Stimulated activated CD4-positive, alpha-beta T cell treated with anti-CD3 and anti-CD28 coated beads, Interleukin-1b, Interleukin-23, amount 100 ng/mL, for 1 hour (primary cell): Measurements from ENCODE around the gene DCP2.

Source experiments
- DNase-seq, 2 donors: peaks; one replicate each; pipeline ENCODE4 v3.0.0-alpha.2; 2020; ENCODE audit warnings: low read depth in 2 of 2

The DCP2 gene

GRCh38 chr5:113020461-113021273 lies 44.1 kb downstream of the DCP2 start:
- no peak for DNase-seq

DNA sequence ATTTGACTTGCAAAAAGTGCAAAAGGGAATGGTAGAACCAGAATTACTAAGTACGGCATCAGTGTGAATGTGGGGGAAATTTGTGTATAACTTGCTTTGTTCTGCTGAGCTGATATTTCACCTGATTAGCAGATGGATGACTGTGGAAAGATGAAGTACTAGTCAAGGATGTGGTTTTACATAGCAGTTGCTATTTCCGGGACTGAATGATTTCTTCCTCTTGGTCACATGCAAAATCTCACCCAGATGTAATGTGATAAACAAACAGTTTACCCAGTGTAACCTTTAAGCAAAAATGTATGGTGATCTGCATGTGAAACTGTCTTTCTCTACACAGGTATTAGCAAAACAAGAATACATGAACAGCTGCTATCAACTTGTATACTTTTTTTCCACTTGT lies 46.1 kb downstream of the DCP2 start:
- no peak for DNase-seq

DNA sequence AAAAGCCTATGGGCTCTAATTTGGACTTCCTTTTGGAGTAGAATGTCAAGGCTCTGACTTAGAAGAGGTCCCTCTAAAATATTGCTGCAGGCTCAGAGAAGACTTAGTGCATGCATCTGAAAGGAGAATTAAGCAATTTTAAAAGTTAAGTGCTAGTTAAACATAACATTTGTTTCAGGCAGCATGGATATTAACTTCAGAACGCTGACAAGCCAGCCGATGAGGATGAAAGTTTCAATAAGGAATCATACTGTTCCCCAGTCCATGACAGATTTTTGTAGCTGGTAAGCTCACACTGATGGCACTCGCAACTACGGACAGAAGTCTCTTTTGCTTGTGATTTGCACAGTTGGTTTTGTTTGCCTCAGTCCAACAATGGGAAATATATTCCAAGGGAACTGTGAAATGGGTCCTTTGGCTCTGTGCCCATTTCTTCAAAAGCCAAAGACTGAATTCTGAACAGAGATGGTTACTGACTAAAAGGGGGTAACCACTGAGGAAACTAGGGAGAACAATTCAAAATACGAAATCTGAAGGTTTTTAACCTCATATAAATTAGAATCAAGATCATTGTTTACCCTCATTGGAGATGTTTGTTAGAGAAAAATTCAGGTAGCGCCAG lies 47.6 kb downstream of the DCP2 start:
- DNase-seq = no peak

- DNase-seq = no peak
Observed at GRCh38 chr5:113025596-113025995, 49.0 kb downstream of the DCP2 start.

DNA sequence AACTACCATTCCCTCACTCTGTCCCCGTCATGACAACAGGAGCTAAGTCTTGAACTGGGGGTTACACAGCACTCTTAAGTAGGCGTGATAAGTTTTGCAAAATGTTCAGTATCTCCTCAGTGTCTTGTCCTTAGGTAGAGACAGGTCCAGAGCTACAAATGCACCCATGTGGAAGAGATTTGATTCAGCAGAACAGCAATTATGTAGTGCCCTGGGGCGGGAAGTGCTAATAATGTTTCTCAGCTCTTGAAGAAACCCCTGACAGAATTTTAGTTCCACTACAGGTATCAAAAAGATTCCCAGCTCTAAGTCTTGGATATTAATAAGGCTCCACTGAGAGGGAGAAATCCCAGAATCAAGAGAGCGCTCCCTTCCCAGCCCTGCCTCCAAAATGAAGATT lies 49.6 kb downstream of the DCP2 start:
- no peak for DNase-seq

- DNase-seq = no peak
Observed at GRCh38 chr5:113027015-113027414, 50.4 kb downstream of the DCP2 start.

DNA sequence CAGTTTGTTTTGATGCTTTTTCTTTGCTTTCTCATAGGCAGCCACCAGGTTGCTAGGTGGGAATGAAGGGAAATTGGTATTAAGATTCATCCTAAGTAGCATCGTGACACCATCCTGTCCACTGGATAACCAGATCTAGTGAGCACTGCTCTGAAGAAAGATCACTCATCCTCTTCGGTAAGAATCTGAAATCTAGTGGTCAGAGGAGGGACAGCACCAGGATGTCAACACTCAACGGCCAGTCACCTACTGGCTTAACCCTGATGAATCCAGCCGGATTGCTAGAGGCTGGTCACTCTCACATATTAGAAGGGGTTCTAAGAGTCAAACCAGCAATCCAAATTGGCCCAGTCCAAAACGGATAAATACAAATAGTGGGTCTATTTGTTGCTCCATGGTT lies 50.8 kb downstream of the DCP2 start:
- DNase-seq = no peak

- no peak for DNase-seq
Observed at GRCh38 chr5:113029614-113030013, 53.0 kb downstream of the DCP2 start.

DNA sequence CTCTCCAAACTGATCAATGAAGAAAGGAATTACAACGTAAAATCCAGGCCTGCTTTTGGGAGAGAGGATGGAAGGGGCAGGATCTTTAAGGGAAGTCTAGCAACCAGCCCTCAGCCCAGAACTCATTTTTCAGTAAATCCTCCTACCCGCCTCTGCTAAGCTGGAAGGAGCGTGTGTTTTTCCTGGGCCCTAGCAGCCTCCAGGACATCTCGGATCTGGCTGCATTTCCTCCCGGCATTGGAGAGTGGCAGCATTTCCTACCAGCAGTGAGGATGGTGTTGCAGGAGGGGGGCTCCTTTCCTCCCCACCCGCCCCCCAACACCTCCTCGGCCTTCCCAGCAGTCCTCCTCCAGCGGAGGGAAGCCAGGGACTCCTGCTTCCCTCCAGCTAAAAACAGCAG lies 54.5 kb downstream of the DCP2 start:
- DNase-seq = no peak

DNA sequence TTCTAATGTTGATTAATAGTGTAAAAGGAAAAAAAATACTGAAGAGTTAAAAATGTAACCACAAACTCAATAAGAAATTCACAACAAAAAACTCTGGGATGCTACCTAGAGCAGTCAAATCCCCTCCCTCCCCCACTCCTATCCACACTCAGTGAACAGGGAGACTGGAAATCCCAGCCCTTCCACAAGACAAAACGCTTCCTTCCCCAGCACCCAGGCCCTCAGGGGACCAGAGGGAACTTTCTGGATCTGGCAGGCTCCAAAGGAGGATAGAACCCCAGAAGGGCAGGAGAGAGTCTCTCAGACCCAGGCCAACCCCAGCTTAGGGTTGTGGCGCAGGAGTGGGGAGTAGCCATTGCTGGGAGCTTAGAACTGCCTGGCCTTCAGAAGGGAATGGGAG lies 55.0 kb downstream of the DCP2 start:
- DNase-seq = no peak

- DNase-seq = no peak
Observed at GRCh38 chr5:113034182-113034773, 57.7 kb downstream of the DCP2 start.

DNA sequence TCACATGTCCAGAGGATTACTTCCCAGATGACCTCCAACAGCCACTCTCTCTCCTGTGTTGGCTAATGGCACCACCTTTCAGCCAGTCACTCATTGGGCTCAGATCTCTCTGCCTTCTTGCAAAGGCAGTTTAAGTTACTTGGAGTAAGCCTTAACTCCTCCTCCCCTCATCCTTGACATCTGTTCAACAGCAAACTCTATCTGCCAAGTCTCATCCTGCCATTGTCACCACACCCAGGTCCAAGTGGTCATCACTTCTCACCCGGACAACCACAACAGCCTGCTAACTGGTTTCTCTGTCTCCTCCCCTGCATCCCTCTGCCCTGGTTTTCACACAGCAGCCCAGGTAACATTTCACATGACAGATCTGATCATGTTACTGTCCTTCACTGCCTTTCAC lies 58.5 kb downstream of the DCP2 start:
- DNase-seq = no peak

- no peak for DNase-seq
Observed at GRCh38 chr5:113036321-113036720, 59.7 kb downstream of the DCP2 start.

DNA sequence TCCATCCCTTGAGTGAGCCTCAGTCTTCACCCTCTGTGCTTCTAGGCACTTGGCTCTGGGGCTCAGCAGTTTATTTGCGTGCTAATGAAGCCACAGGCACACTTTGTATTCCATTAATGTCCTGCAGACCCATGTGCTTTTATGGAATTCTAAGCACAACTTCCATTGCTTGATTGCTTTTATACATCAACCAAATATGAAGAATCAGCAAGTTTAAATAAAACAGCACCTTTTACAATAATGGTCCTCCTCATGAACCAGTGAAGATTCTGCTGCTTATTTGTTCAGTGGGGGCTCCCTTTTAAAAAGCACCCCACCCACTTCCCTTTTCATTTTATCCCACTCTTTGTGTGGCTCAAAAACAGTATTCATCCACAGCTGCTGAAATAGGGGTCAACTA lies 60.2 kb downstream of the DCP2 start:
- no peak for DNase-seq

DNA sequence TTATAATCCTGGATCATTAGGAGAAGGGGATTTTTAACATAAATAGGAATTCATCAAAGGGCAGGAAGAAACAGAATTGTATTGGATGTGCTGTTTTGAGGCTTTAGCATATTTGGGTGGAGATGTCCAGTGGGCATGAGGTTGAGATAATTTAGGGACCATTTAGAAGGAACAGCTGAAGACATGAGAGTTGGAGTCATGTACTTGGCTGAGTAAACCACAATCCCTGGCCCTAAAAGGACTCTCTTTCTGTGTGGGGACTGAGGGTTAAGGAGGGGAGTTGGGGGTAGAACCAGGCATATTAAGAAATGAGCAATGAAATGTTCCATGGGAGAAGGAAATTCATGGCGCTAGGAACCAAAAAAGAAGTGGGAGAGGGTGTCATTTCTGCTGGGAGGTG lies 61.5 kb downstream of the DCP2 start:
- DNase-seq = no peak

DNA sequence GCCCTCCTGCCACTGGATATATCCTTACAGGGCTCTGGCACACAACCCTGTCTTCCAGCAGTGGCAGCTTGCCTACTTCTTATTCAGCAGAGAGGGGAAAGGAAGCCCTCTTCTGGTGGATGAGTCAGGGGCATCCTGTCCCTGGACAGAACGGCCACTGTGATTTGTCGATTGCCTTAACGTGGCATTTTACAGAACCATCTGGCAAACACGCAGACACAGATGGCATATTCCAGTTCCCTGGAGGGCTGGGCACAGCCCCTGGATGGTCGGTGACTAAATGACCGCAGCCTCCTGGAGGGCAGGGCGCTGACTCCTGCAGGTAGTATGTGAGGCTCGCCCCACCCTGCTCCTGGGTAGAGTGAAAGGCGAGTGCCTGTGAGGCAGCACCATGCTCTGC lies 62.1 kb downstream of the DCP2 start:
- no peak for DNase-seq

- DNase-seq = no peak
Observed at GRCh38 chr5:113039229-113039933, 62.8 kb downstream of the DCP2 start.

GRCh38 chr5:113039934-113040285 lies 63.3 kb downstream of the DCP2 start:
- no peak for DNase-seq

DNA sequence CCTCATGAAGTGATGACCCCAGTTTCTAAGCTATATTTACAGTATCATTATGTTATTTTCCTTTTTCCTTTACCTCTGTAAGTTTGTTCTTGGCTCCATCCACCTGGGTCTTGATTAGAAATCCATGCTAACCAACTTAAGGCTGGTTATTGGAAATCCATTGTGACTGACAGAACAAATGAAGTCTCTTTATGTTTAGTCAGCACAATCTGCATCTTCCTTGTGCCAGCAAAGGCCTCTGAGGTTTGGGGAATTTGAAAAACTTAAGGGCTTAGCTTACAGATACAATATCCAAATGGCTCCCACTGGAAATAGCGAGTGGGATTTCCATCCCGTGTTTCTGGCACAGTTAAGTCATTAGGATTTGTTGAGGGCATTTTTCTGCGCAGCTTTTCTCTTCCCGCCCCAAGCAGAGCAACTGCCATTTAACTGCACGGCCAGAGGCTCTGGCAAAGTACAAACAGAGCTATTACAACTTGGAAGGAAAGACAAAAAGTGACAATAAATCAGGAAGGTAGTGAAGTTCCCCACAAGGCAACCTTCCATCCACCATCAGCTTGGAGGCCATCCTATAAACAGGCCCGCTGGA lies 64.2 kb downstream of the DCP2 start:
- DNase-seq = no peak

DNA sequence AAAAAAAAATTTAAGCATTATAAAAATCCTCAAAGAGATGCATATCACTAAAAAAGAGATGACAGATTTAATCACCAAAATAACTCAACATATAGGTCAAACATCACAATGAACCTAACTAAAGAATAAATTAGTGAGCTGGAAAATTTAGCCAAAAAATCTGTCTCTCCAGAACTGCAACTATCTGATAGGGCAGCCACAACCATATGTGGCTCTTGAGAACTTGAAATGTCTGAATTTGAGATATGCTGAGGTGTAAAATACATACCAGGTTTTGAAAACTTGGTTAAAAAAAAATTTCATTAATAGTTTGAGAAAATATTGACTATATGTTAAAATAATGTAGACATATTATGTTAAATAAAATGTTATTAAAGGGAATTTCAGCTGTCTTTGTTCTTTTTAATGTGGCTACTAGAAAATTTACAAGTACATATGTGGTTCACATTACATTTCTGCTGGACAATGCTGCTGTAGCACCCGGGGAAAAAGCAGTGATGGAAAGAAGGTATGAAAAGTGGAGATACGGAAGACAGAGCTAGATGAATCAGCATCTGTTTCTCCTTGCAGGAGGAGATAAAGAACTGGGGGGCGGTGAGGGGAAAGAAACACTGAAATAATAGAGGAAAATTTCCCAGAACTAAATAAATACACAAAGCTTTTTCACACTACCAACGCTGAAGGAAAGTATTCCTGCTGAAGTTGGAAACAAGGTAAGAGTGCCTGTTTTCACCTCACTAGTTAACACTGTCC lies 66.1 kb downstream of the DCP2 start:
- no peak for DNase-seq

- no peak for DNase-seq
Observed at GRCh38 chr5:113043491-113043931, 66.9 kb downstream of the DCP2 start.
